Stimulated activated naive B cell treated with anti-CD40 and anti-IgM and Interleukin-4, amounts not matched to agents 10 μg/mL and 1 μg/mL and 100 μg/mL, for 72 hours (primary cell): ENCODE data around the gene SLC16A7.

Experiments
- ATAC-seq, 2 donors: fragments of 150-1000 bp; cut with Tn5 transposase; replicated peaks; 2 replicates each; pipeline ENCODE4 v1.10.0; 2021; ENCODE audit warnings: moderate library complexity in 1 of 2
- DNase-seq: peaks from one replicate; pipeline ENCODE4 v3.0.0; 2021
- H3K27ac Mint-ChIP-seq: one replicate; pipeline ENCODE4 v1.8.0; 2022; ENCODE audit warnings: mild to moderate bottlenecking, mixed read lengths
- H3K27me3 Mint-ChIP-seq, 2 donors: one replicate each; pipeline ENCODE4 v1.8.0; 2022; ENCODE audit warnings: mixed read lengths in 2 of 2
- H3K36me3 Mint-ChIP-seq, 2 donors: one replicate each; pipeline ENCODE4 v1.8.0; 2022; ENCODE audit warnings: mixed read lengths in 2 of 2, mild to moderate bottlenecking in 1 of 2
- H3K4me1 Mint-ChIP-seq, 2 donors: one replicate each; pipeline ENCODE4 v1.8.0; 2022; ENCODE audit warnings: mixed read lengths in 2 of 2, mild to moderate bottlenecking in 1 of 2
- H3K4me3 Mint-ChIP-seq, 2 donors: one replicate each; pipeline ENCODE4 v1.8.0; 2022; ENCODE audit warnings: mild to moderate bottlenecking in 2 of 2, mixed read lengths in 2 of 2, moderate library complexity in 1 of 2
- H3K9me3 Mint-ChIP-seq, 2 donors: one replicate each; pipeline ENCODE4 v1.8.0; 2022; ENCODE audit warnings: mixed read lengths in 2 of 2, mild to moderate bottlenecking in 1 of 2

The SLC16A7 gene

GRCh38 chr12:59595883-59596540 is at the start of gene SLC16A7:
TSS of gene SLC16A7 (plus strand) at chr12:59596029. CDS start at chr12:59704802, 108,773 bp downstream.
- no peaks in the 10 kb centered on the region for H3K27me3 Mint-ChIP-seq
- DNase-seq, result peak; percentile 76
- peak within 1 kb of the TSS; percentile 95 for H3K27ac Mint-ChIP-seq
- peak within 1 kb of the TSS; percentile 88 to 97 for H3K4me3 Mint-ChIP-seq
- H3K9me3 Mint-ChIP-seq, result no peaks in the 10 kb centered on the region
- H3K4me1 Mint-ChIP-seq, result peaks cover 22 to 48% of the 10 kb centered on the region in 2 donors
- ATAC-seq, result peak; percentile 67 to 74
- H3K36me3 Mint-ChIP-seq, result peaks cover 0 to 1% of the 10 kb centered on the region in 2 donors

- Mint-ChIP-seq H3K9me3 (no peaks in the 10 kb centered on the region), H3K27me3 (peaks cover 16 to 18% of the 10 kb centered on the region in 2 donors), H3K4me1 (no peaks in the 10 kb centered on the region), H3K27ac (no peak overlapping the region), H3K36me3 (no peaks in the 10 kb centered on the region), H3K4me3 (no peak overlapping the region)
- DNase-seq (no peak), ATAC-seq (no peak)
Observed at GRCh38 chr12:59548930-59549329, 46.9 kb upstream of the SLC16A7 start.

- no peak overlapping the region for H3K27ac Mint-ChIP-seq
- peaks cover 0 to 4% of the 10 kb centered on the region in 2 donors for H3K9me3 Mint-ChIP-seq
- peaks cover 0 to 2% of the 10 kb centered on the region in 2 donors for H3K36me3 Mint-ChIP-seq
- H3K27me3 Mint-ChIP-seq, result no peaks in the 10 kb centered on the region
- ATAC-seq (no peak), DNase-seq (no peak)
- no peaks in the 10 kb centered on the region for H3K4me1 Mint-ChIP-seq
- H3K4me3 Mint-ChIP-seq, result no peak overlapping the region
Observed at GRCh38 chr12:59559696-59560095, 36.1 kb upstream of the SLC16A7 start.

- Mint-ChIP-seq H3K4me1 (no peaks in the 10 kb centered on the region), H3K9me3 (peaks cover 0 to 2% of the 10 kb centered on the region in 2 donors), H3K27ac (no peak overlapping the region), H3K4me3 (no peak overlapping the region), H3K36me3 (no peaks in the 10 kb centered on the region), H3K27me3 (no peaks in the 10 kb centered on the region)
- ATAC-seq (no peak), DNase-seq (no peak)
Observed at GRCh38 chr12:59570145-59570544, 25.7 kb upstream of the SLC16A7 start.

- no peak overlapping the region for H3K4me3 Mint-ChIP-seq
- DNase-seq, result no peak
- H3K27ac Mint-ChIP-seq, result no peak overlapping the region
- ATAC-seq, result no peak
- no peaks in the 10 kb centered on the region for H3K4me1 Mint-ChIP-seq
- no peaks in the 10 kb centered on the region for H3K36me3 Mint-ChIP-seq
- H3K9me3 Mint-ChIP-seq, result peaks cover 0 to 2% of the 10 kb centered on the region in 2 donors
- H3K27me3 Mint-ChIP-seq, result no peaks in the 10 kb centered on the region
Observed at GRCh38 chr12:59574406-59574805, 21.4 kb upstream of the SLC16A7 start.

- Mint-ChIP-seq H3K4me3 (no peak overlapping the region), H3K27ac (no peak overlapping the region), H3K4me1 (no peaks in the 10 kb centered on the region), H3K9me3 (peaks cover 0 to 2% of the 10 kb centered on the region in 2 donors), H3K27me3 (no peaks in the 10 kb centered on the region), H3K36me3 (no peaks in the 10 kb centered on the region)
- ATAC-seq (no peak), DNase-seq (no peak)
Observed at GRCh38 chr12:59575826-59576225, 20.0 kb upstream of the SLC16A7 start.

GRCh38 chr12:59578254-59578653 is 17.6 kb upstream of the SLC16A7 start:
- DNase-seq (no peak), ATAC-seq (no peak)
- no peaks in the 10 kb centered on the region for H3K9me3 Mint-ChIP-seq
- no peaks in the 10 kb centered on the region for H3K36me3 Mint-ChIP-seq
- no peak overlapping the region for H3K4me3 Mint-ChIP-seq
- no peaks in the 10 kb centered on the region for H3K27me3 Mint-ChIP-seq
- H3K27ac Mint-ChIP-seq, result no peak overlapping the region
- H3K4me1 Mint-ChIP-seq, result no peaks in the 10 kb centered on the region

GRCh38 chr12:59579631-59580030 is 16.2 kb upstream of the SLC16A7 start:
- no peaks in the 10 kb centered on the region for H3K36me3 Mint-ChIP-seq
- H3K4me1 Mint-ChIP-seq, result no peaks in the 10 kb centered on the region
- no peaks in the 10 kb centered on the region for H3K27me3 Mint-ChIP-seq
- no peaks in the 10 kb centered on the region for H3K9me3 Mint-ChIP-seq
- no peak for ATAC-seq
- no peak overlapping the region for H3K27ac Mint-ChIP-seq
- no peak overlapping the region for H3K4me3 Mint-ChIP-seq
- DNase-seq, result no peak

GRCh38 chr12:59580050-59580449 is 15.8 kb upstream of the SLC16A7 start:
- no peaks in the 10 kb centered on the region for H3K9me3 Mint-ChIP-seq
- no peak overlapping the region for H3K4me3 Mint-ChIP-seq
- DNase-seq, result no peak
- no peaks in the 10 kb centered on the region for H3K4me1 Mint-ChIP-seq
- H3K27ac Mint-ChIP-seq, result no peak overlapping the region
- H3K36me3 Mint-ChIP-seq, result no peaks in the 10 kb centered on the region
- no peaks in the 10 kb centered on the region for H3K27me3 Mint-ChIP-seq
- no peak for ATAC-seq

- no peaks in the 10 kb centered on the region for H3K9me3 Mint-ChIP-seq
- H3K36me3 Mint-ChIP-seq, result no peaks in the 10 kb centered on the region
- H3K4me1 Mint-ChIP-seq, result no peaks in the 10 kb centered on the region
- no peak overlapping the region for H3K4me3 Mint-ChIP-seq
- no peak overlapping the region for H3K27ac Mint-ChIP-seq
- no peaks in the 10 kb centered on the region for H3K27me3 Mint-ChIP-seq
- DNase-seq (no peak), ATAC-seq (no peak)
Observed at GRCh38 chr12:59583003-59583712, 12.7 kb upstream of the SLC16A7 start.

GRCh38 chr12:59587710-59588109 is 8.1 kb upstream of the SLC16A7 start:
- H3K36me3 Mint-ChIP-seq, result no peaks in the 10 kb centered on the region
- H3K27ac Mint-ChIP-seq, result no peak overlapping the region
- DNase-seq (no peak), ATAC-seq (no peak)
- H3K4me3 Mint-ChIP-seq, result no peak overlapping the region
- no peaks in the 10 kb centered on the region for H3K9me3 Mint-ChIP-seq
- no peaks in the 10 kb centered on the region for H3K27me3 Mint-ChIP-seq
- no peaks in the 10 kb centered on the region for H3K4me1 Mint-ChIP-seq

- Mint-ChIP-seq H3K4me3 (no peak overlapping the region), H3K27me3 (no peaks in the 10 kb centered on the region), H3K9me3 (no peaks in the 10 kb centered on the region), H3K4me1 (peaks cover 17 to 29% of the 10 kb centered on the region in 2 donors), H3K36me3 (peaks cover 0 to 1% of the 10 kb centered on the region in 2 donors), H3K27ac (no peak overlapping the region)
- no peak for DNase-seq
- no peak for ATAC-seq
Observed at GRCh38 chr12:59593761-59594160, 2.1 kb upstream of the SLC16A7 start.

- no peaks in the 10 kb centered on the region for H3K9me3 Mint-ChIP-seq
- no peaks in the 10 kb centered on the region for H3K27me3 Mint-ChIP-seq
- peak overlapping the region; percentile 88 to 97 for H3K4me3 Mint-ChIP-seq
- no peak for DNase-seq
- H3K27ac Mint-ChIP-seq, result peak overlapping the region; percentile 95
- H3K4me1 Mint-ChIP-seq, result peaks cover 22 to 42% of the 10 kb centered on the region in 2 donors
- peaks cover 0 to 1% of the 10 kb centered on the region in 2 donors for H3K36me3 Mint-ChIP-seq
- no peak for ATAC-seq
Observed at GRCh38 chr12:59594943-59595500, 807 bp upstream of the SLC16A7 start.

- Mint-ChIP-seq H3K27me3 (no peaks in the 10 kb centered on the region), H3K4me3 (peak overlapping the region; percentile 88 to 97), H3K4me1 (peaks cover 22 to 47% of the 10 kb centered on the region in 2 donors), H3K27ac (peak overlapping the region; percentile 95), H3K9me3 (no peaks in the 10 kb centered on the region), H3K36me3 (peaks cover 0 to 1% of the 10 kb centered on the region in 2 donors)
- DNase-seq (no peak), ATAC-seq (no peak)
Observed at GRCh38 chr12:59595565-59595882, 305 bp upstream of the SLC16A7 start.

GRCh38 chr12:59597385-59597781 is 1.6 kb downstream of the SLC16A7 start:
- H3K4me3 Mint-ChIP-seq, result peak overlapping the region; percentile 88 to 97
- no peaks in the 10 kb centered on the region for H3K27me3 Mint-ChIP-seq
- peak overlapping the region; percentile 95 for H3K27ac Mint-ChIP-seq
- peak; percentile 33 to 47 for ATAC-seq
- peaks cover 22 to 50% of the 10 kb centered on the region in 2 donors for H3K4me1 Mint-ChIP-seq
- H3K9me3 Mint-ChIP-seq, result no peaks in the 10 kb centered on the region
- DNase-seq, result peak; percentile 34
- peaks cover 0 to 3% of the 10 kb centered on the region in 2 donors for H3K36me3 Mint-ChIP-seq
